Measurements from ENCODE around the gene OCA2.
"Not testable (repeated sequence)": the region's sequence is repeated elsewhere in the genome, so short reads cannot be mapped to it uniquely, and the experiment has no call there.

OCA2 gene

GRCh38 chr15:27731776-27732175 lies 367.3 kb downstream of the OCA2 start:
- no peak for DNase-seq (ENCODE audit: low read depth in 2 of 2)

GRCh38 chr15:27730868-27731267 lies 368.2 kb downstream of the OCA2 start:
- DNase-seq (ENCODE audit: low read depth in 2 of 2), result no peak

- no peak for DNase-seq (ENCODE audit: low read depth in 2 of 2)
Observed at GRCh38 chr15:27725731-27726130, 373.4 kb downstream of the OCA2 start.

GRCh38 chr15:27723821-27724220 lies 375.3 kb downstream of the OCA2 start:
- no peak for DNase-seq (ENCODE audit: low read depth in 2 of 2)

- no peak for DNase-seq (ENCODE audit: low read depth in 2 of 2)
Observed at GRCh38 chr15:27722102-27722501, 377.0 kb downstream of the OCA2 start.

GRCh38 chr15:27714675-27715074 lies 384.4 kb downstream of the OCA2 start:
- no peak for DNase-seq (ENCODE audit: low read depth in 2 of 2)

GRCh38 chr15:27713850-27714249 lies 385.3 kb downstream of the OCA2 start:
- DNase-seq (ENCODE audit: low read depth in 2 of 2), result not testable (repeated sequence)

GRCh38 chr15:27707257-27707656 lies 391.9 kb downstream of the OCA2 start:
- DNase-seq (ENCODE audit: low read depth in 2 of 2), result no peak

GRCh38 chr15:27706300-27706699 lies 392.8 kb downstream of the OCA2 start:
- no peak for DNase-seq (ENCODE audit: low read depth in 2 of 2)

- no peak for DNase-seq (ENCODE audit: low read depth in 2 of 2)
Observed at GRCh38 chr15:27705056-27705455, 394.1 kb downstream of the OCA2 start.

All from stimulated activated CD8-positive, alpha-beta memory T cell treated with anti-CD3 and anti-CD28 coated beads, Interleukin-2, amount 100 ng/mL, for 48 hours (primary cell).